Fibroblast of villous mesenchyme (primary cell): ENCODE measurements around the gene FAM193A. TPM values are rescaled to one million over a fixed set of nuclear protein-coding genes. Genes with fewer than 3 reads are reported as not detected.
A peak's percentile ranks its signal among the peaks of the same experiment; 100 is the strongest.
"Not testable (repeated sequence)": the region's sequence is repeated elsewhere in the genome, so short reads cannot be mapped to it uniquely, and the experiment has no call there.

Experiments
- DNase-seq: peaks from one replicate; pipeline ENCODE4 v3.0.0-alpha.2; 2010; ENCODE audit warnings: low read depth
- H3K4me3 ChIP-seq: 2 replicates; pipeline ENCODE4 v1.5.1; 2011; ENCODE audit warnings: low read depth, mild to moderate bottlenecking, low read length
- CTCF ChIP-seq: IDR thresholded peaks from 2 replicates; pipeline ENCODE4 v1.5.1; 2012; ENCODE audit warnings: low read depth, mild to moderate bottlenecking, low read length; ENCODE audit not compliant: insufficient read depth
- total RNA-seq: library from RNA; depleted of rRNA; stranded (reverse); fragments of >200 nt; gene quantifications from 2 replicates; pipeline ENCODE4 v1.2.3, GENCODE V29; 2012

FAM193A gene
- total RNA-seq, 1 donor = 23.7 TPM

- peak; percentile 37 for TF ChIP-seq CTCF
- H3K4me3 ChIP-seq = no peak overlapping the region
- peak; percentile 30 for DNase-seq
Observed at GRCh38 chr4:2673157-2673556, 136.7 kb downstream of the FAM193A start.

- not testable (repeated sequence) for H3K4me3 ChIP-seq, DNase-seq
Observed at GRCh38 chr4:2679762-2680161, 143.3 kb downstream of the FAM193A start.

GRCh38 chr4:2684486-2684885 is 148.0 kb downstream of the FAM193A start:
- DNase-seq = no peak
- H3K4me3 ChIP-seq = no peak overlapping the region
- TF ChIP-seq CTCF = no peak

- peak; percentile 18 for DNase-seq
- no peak for TF ChIP-seq CTCF
- no peak overlapping the region for H3K4me3 ChIP-seq
Observed at GRCh38 chr4:2685541-2685940, 149.1 kb downstream of the FAM193A start.

- no peak for TF ChIP-seq CTCF
- no peak for DNase-seq
- no peak overlapping the region for H3K4me3 ChIP-seq
Observed at GRCh38 chr4:2686379-2687265, 150.2 kb downstream of the FAM193A start.

GRCh38 chr4:2688281-2688680 is 151.8 kb downstream of the FAM193A start:
- no peak overlapping the region for H3K4me3 ChIP-seq
- DNase-seq = no peak
- no peak for TF ChIP-seq CTCF

GRCh38 chr4:2688697-2689096 is 152.2 kb downstream of the FAM193A start:
- no peak for DNase-seq
- TF ChIP-seq CTCF = no peak
- no peak overlapping the region for H3K4me3 ChIP-seq
